BLaER1 (cell line): ENCODE data around the gene RBM33.

Experiments
- H3K27ac ChIP-seq: shearing (Covaris generic); formaldehyde crosslinking; 2 replicates; pipeline ENCODE4 v1.8.1; 2022
- H3K27me3 ChIP-seq: shearing (Covaris generic); formaldehyde crosslinking; 2 replicates; pipeline ENCODE4 v1.8.1; 2022
- H3K36me3 ChIP-seq: shearing (Covaris generic); formaldehyde crosslinking; 2 replicates; pipeline ENCODE4 v1.8.1; 2022
- H3K4me1 ChIP-seq: shearing (Covaris generic); formaldehyde crosslinking; 2 replicates; pipeline ENCODE4 v1.8.1; 2022
- H3K4me2 ChIP-seq: shearing (Covaris generic); formaldehyde crosslinking; 2 replicates; pipeline ENCODE4 v1.8.1; 2022
- H3K4me3 ChIP-seq: shearing (Covaris generic); formaldehyde crosslinking; 2 replicates; pipeline ENCODE4 v1.8.1; 2022
- H3K9ac ChIP-seq: shearing (Covaris generic); formaldehyde crosslinking; 2 replicates; pipeline ENCODE4 v1.8.1; 2022
- H3K9me3 ChIP-seq: shearing (Covaris generic); formaldehyde crosslinking; 2 replicates; pipeline ENCODE4 v1.8.1; 2022
- H4K20me1 ChIP-seq: shearing (Covaris generic); formaldehyde crosslinking; 2 replicates; pipeline ENCODE4 v1.8.1; 2022
- Cebpa-rat ChIP-seq: shearing (Covaris generic); IDR thresholded peaks from 2 replicates; pipeline ENCODE4 v1.8.1; 2022

RBM33 gene

GRCh38 chr7:155800741-155801267 lies 156.3 kb downstream of the RBM33 start:
- peaks cover 9% of the 10 kb centered on the region; the same call in 1 of the 2 replicates for H3K9me3 ChIP-seq
- TF ChIP-seq Cebpa-rat: no peak
- peaks cover 18% of the 10 kb centered on the region; the same call in 1 of the 2 replicates for H4K20me1 ChIP-seq

DNA sequence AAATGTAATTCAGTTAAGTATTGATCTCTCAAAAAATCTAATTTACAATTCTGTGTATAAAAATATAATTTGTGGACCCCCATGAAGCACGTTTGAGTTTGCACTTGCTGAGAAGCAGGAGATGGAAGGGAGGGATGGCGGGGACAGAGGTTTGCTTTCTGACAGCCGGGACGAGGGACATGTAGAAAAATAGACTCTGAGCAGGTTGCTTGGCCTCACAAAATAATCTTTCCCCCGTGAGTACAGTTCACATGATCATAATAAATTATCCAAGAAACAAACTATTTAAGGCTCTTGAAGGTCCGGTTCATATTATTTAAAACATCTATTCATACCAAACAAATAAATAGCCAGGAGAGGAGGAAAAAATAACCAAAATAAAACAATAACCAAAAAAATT lies 157.8 kb downstream of the RBM33 start:
- H3K9me3 ChIP-seq: peaks cover 10% of the 10 kb centered on the region; the same call in 1 of the 2 replicates
- H3K4me3 ChIP-seq: no peak overlapping the region
- no peak overlapping the region for H3K4me2 ChIP-seq
- H3K4me1 ChIP-seq: peaks cover 52% of the 10 kb centered on the region
- peaks cover 31% of the 10 kb centered on the region for H4K20me1 ChIP-seq
- H3K36me3 ChIP-seq: no peaks in the 10 kb centered on the region
- peaks cover 64% of the 10 kb centered on the region for H3K27me3 ChIP-seq
- TF ChIP-seq Cebpa-rat: no peak
- H3K9ac ChIP-seq: no peak overlapping the region
- no peak overlapping the region for H3K27ac ChIP-seq

More at GRCh38 chr7:155800741-155801267, 156.3 kb downstream of the RBM33 start:
- no peak overlapping the region for H3K27ac ChIP-seq
- peaks cover 49% of the 10 kb centered on the region for H3K27me3 ChIP-seq
- H3K4me1 ChIP-seq: peaks cover 46% of the 10 kb centered on the region
- no peak overlapping the region for H3K9ac ChIP-seq
- H3K36me3 ChIP-seq: no peaks in the 10 kb centered on the region
- H3K4me2 ChIP-seq: no peak overlapping the region
- H3K4me3 ChIP-seq: no peak overlapping the region

GRCh38 chr7:155802906-155803417 lies 158.5 kb downstream of the RBM33 start:
- Histone ChIP-seq H3K9ac (no peak overlapping the region), H3K4me1 (peaks cover 52% of the 10 kb centered on the region), H4K20me1 (peaks cover 36% of the 10 kb centered on the region), H3K27ac (no peak overlapping the region), H3K4me3 (peak overlapping the region; percentile 68), H3K36me3 (no peaks in the 10 kb centered on the region), H3K27me3 (peaks cover 71% of the 10 kb centered on the region), H3K4me2 (peak overlapping the region; percentile 95), H3K9me3 (peaks cover 10% of the 10 kb centered on the region; the same call in 1 of the 2 replicates)
- TF ChIP-seq Cebpa-rat: no peak

- Histone ChIP-seq H3K36me3 (no peaks in the 10 kb centered on the region), H3K9ac (0 out of 2 replicates have a peak overlapping the region, but pooled peaks have one; percentile 10), H4K20me1 (peaks cover 44% of the 10 kb centered on the region), H3K4me2 (peak overlapping the region; percentile 95), H3K4me1 (peaks cover 52% of the 10 kb centered on the region), H3K4me3 (peak overlapping the region; percentile 68), H3K27me3 (peaks cover 78% of the 10 kb centered on the region), H3K27ac (no peak overlapping the region), H3K9me3 (peaks cover 10% of the 10 kb centered on the region; the same call in 1 of the 2 replicates)
- no peak for TF ChIP-seq Cebpa-rat
These were observed 159.2 kb downstream of the RBM33 start for GRCh38 chr7:155803418-155804376.

DNA sequence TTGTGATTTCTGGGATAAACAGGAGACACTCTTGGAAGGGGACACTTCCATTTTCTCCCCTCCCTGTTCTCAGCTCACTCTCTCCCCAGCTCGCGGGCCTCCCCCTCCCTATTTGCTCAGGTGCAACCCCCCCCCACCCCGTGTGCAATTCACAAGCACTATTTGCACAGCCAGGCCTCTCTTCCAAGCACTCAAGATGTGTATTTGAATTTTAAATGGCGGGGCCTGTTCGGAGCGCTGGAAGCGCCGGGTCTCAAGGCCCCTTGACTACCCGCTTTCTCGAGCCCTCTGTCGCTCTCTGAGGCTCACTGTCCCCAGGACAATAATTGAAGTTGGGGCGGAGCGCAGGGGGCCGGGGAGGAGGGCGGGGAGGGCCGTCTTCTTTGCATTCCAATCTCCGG lies 160.0 kb downstream of the RBM33 start:
- no peaks in the 10 kb centered on the region for H3K36me3 ChIP-seq
- peaks cover 52% of the 10 kb centered on the region for H3K4me1 ChIP-seq
- H3K27me3 ChIP-seq: peaks cover 85% of the 10 kb centered on the region
- H3K4me3 ChIP-seq: peak overlapping the region; percentile 68
- peaks cover 51% of the 10 kb centered on the region for H4K20me1 ChIP-seq
- H3K27ac ChIP-seq: no peak overlapping the region
- peak overlapping the region; percentile 95 for H3K4me2 ChIP-seq
- H3K9ac ChIP-seq: no peak overlapping the region
- peaks cover 10% of the 10 kb centered on the region; the same call in 1 of the 2 replicates for H3K9me3 ChIP-seq
- TF ChIP-seq Cebpa-rat: no peak

- H3K4me1 ChIP-seq: peaks cover 50% of the 10 kb centered on the region
- peaks cover 10% of the 10 kb centered on the region; the same call in 1 of the 2 replicates for H3K9me3 ChIP-seq
- H3K36me3 ChIP-seq: no peaks in the 10 kb centered on the region
- no peak overlapping the region for H3K27ac ChIP-seq
- peaks cover 58% of the 10 kb centered on the region for H4K20me1 ChIP-seq
- TF ChIP-seq Cebpa-rat: no peak
- peaks cover 93% of the 10 kb centered on the region for H3K27me3 ChIP-seq
- no peak overlapping the region for H3K9ac ChIP-seq
- peak overlapping the region; percentile 95; the same call in 1 of the 2 replicates for H3K4me2 ChIP-seq
- no peak overlapping the region for H3K4me3 ChIP-seq
These were observed 160.7 kb downstream of the RBM33 start for GRCh38 chr7:155804897-155805825.

DNA sequence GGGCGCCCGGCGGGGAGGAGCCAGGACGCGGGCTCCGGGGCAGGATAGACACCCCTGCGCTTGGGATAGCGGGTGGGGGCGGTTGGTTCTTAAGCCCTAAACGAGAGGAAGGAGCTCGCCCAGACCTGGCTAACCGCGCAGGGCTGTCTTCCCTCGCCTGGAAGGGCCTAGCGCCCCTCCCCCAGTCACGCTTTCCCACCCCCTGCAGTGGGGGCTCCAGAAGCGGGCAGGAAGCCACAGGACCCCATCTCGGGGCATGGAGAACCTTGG lies 161.3 kb downstream of the RBM33 start:
- H3K36me3 ChIP-seq: no peaks in the 10 kb centered on the region
- no peak overlapping the region for H3K27ac ChIP-seq
- no peak overlapping the region for H3K9ac ChIP-seq
- no peak overlapping the region for H3K4me2 ChIP-seq
- peaks cover 93% of the 10 kb centered on the region for H3K27me3 ChIP-seq
- H3K4me1 ChIP-seq: peaks cover 50% of the 10 kb centered on the region
- peaks cover 10% of the 10 kb centered on the region; the same call in 1 of the 2 replicates for H3K9me3 ChIP-seq
- H4K20me1 ChIP-seq: peaks cover 62% of the 10 kb centered on the region
- no peak overlapping the region for H3K4me3 ChIP-seq
- TF ChIP-seq Cebpa-rat: no peak

- Histone ChIP-seq H3K9me3 (peaks cover 10% of the 10 kb centered on the region; the same call in 1 of the 2 replicates), H3K4me1 (peaks cover 50% of the 10 kb centered on the region), H3K27ac (no peak overlapping the region), H4K20me1 (peaks cover 64% of the 10 kb centered on the region), H3K36me3 (no peaks in the 10 kb centered on the region), H3K4me3 (no peak overlapping the region), H3K27me3 (peaks cover 93% of the 10 kb centered on the region), H3K4me2 (no peak overlapping the region), H3K9ac (no peak overlapping the region)
- TF ChIP-seq Cebpa-rat: no peak
These were observed 161.8 kb downstream of the RBM33 start for GRCh38 chr7:155806096-155806871.
